ENCODE measurements around the gene SELENOT. TPM values are rescaled to one million over a fixed set of nuclear protein-coding genes. Genes with fewer than 3 reads are reported as not detected.

Gene SELENOT
- total and polyA plus RNA-seq, 2 of the 8 experiments (the other 6 are each of a cell fraction or from before 2014, with no cell fraction given): 79.0 to 290 TPM

- Histone ChIP-seq H4K8ac (ENCODE audit: extremely low read depth, insufficient read depth, low read length) (no peak overlapping the region), H3K14ac (ENCODE audit: insufficient read length) (no peak overlapping the region), H2BK20ac (ENCODE audit: low read length) (no peak overlapping the region), H3K36me3 (ENCODE audit: control insufficient read depth in 2 of 4, insufficient read depth in 4 of 4, low read length in 3 of 4) (no peaks in the 10 kb centered on the region), H3K9ac (replicated peaks in 1 of 4; ENCODE audit: extremely low read depth in 1 of 4, low read depth in 3 of 4, low read length in 3 of 4) (no peak overlapping the region), H3K4ac (replicated peaks; ENCODE audit: insufficient read length, low read depth, low read length) (no peak overlapping the region), H3K79me1 (ENCODE audit: low read depth, low read length) (no peaks in the 10 kb centered on the region), H3K56ac (replicated peaks; ENCODE audit: insufficient read length, low read depth, low read length) (no peak overlapping the region), H3K18ac (ENCODE audit: extremely low read depth, low read length) (no peak overlapping the region), H3K23me2 (ENCODE audit: low read depth, low read length) (no peaks in the 10 kb centered on the region), H4K20me1 (replicated peaks in 1 of 2; ENCODE audit: control insufficient read depth in 1 of 2, insufficient read depth in 2 of 2, low read length in 2 of 2) (no peaks in the 10 kb centered on the region), H3K79me2 (ENCODE audit: control insufficient read depth in 1 of 2, insufficient read depth in 2 of 2, low read length in 2 of 2) (no peaks in the 10 kb centered on the region), H3K23ac (ENCODE audit: insufficient read length) (no peak overlapping the region), H3K27me3 (replicated peaks in 1 of 4; ENCODE audit: control insufficient read depth in 3 of 4, extremely low read depth in 1 of 4, insufficient read depth in 3 of 4, low read length in 3 of 4) (no peaks in the 10 kb centered on the region), H2BK12ac (ENCODE audit: low read depth, low read length) (no peak overlapping the region), H3K4me3 (ENCODE audit: extremely low read depth in 1 of 4, insufficient read depth in 2 of 4, low read depth in 3 of 4, low read length in 4 of 4) (no peak overlapping the region), H2BK5ac (ENCODE audit: low read depth, low read length) (no peak overlapping the region), H2AK5ac (ENCODE audit: low read depth, low read length) (no peak overlapping the region), H3K27ac (ENCODE audit: low read depth, low read length) (no peak overlapping the region), H2AFZ (ENCODE audit: low read length) (no peak overlapping the region), H3K4me1 (replicated peaks in 1 of 4; ENCODE audit: control insufficient read depth in 3 of 4, insufficient read depth in 4 of 4, low read length in 3 of 4) (no peaks in the 10 kb centered on the region), H4K91ac (replicated peaks; ENCODE audit: insufficient read length, low read length) (no peak overlapping the region), H4K5ac (ENCODE audit: insufficient read length, low read depth, low read length) (no peak overlapping the region), H3K9me3 (ENCODE audit: insufficient read depth in 2 of 2, low read depth in 1 of 2, low read length in 1 of 2) (no peaks in the 10 kb centered on the region), H3K4me2 (ENCODE audit: insufficient read depth in 1 of 2, low read depth in 2 of 2, low read length in 2 of 2) (no peak overlapping the region), H2BK15ac (ENCODE audit: low read length) (no peak overlapping the region), H2BK120ac (replicated peaks; ENCODE audit: low read depth, low read length) (no peak overlapping the region)
- no peak for DNase-seq (ENCODE audit: low read depth in 1 of 2, low spot score in 2 of 2)
- TF ChIP-seq CEBPB (IDR thresholded peaks at IDR 0.05; ENCODE audit: low read depth, low read length) (no peak), EGR1 (IDR thresholded peaks at IDR 0.05; ENCODE audit: borderline replicate concordance, low read depth, low read length) (no peak), JUND (IDR thresholded peaks at IDR 0.05; ENCODE audit: low read length) (no peak)
- ChIA-PET POLR2A (ENCODE audit: partially characterized antibody) (no interaction called here), CTCF (ENCODE audit: partially characterized antibody) (no interaction called here)
- no peak for FAIRE-seq
- 92% methylated on average over 5 of the region's 5 CpGs; no CpG with 5 or more reads in 1 of the 2 experiments for WGBS, 2 experiments (ENCODE audit: extremely low coverage in 1 of 2, insufficient coverage in 1 of 2, insufficient read length in 1 of 2, insufficient replicate concordance in 2 of 2, low coverage in 1 of 2, low lambda C conversion rate in 2 of 2, missing lambda C conversion rate in 1 of 2)
Measured at GRCh38 chr3:150639262-150639661, 36.1 kb downstream of the SELENOT start.
